ENCODE measurements around the gene GRID1. TPM values are rescaled to one million over a fixed set of nuclear protein-coding genes. Genes with fewer than 3 reads are reported as not detected.

Gene GRID1
- total RNA-seq, 1 donor from 2014 or later = 7.1 TPM

- no peaks in the 10 kb centered on the region for H3K27me3 ChIP-seq
- no peaks in the 10 kb centered on the region for H3K4me1 ChIP-seq
- no peaks in the 10 kb centered on the region for H3K36me3 ChIP-seq
- intact Hi-C loops (cut with DNase I) = no loop called here
- H3K4me3 ChIP-seq = no peak overlapping the region
- no peaks in the 10 kb centered on the region for H3K9me3 ChIP-seq
- no peak for DNase-seq (ENCODE audit: extremely low spot score in 2 of 2)
- TF ChIP-seq, protein P1, sequence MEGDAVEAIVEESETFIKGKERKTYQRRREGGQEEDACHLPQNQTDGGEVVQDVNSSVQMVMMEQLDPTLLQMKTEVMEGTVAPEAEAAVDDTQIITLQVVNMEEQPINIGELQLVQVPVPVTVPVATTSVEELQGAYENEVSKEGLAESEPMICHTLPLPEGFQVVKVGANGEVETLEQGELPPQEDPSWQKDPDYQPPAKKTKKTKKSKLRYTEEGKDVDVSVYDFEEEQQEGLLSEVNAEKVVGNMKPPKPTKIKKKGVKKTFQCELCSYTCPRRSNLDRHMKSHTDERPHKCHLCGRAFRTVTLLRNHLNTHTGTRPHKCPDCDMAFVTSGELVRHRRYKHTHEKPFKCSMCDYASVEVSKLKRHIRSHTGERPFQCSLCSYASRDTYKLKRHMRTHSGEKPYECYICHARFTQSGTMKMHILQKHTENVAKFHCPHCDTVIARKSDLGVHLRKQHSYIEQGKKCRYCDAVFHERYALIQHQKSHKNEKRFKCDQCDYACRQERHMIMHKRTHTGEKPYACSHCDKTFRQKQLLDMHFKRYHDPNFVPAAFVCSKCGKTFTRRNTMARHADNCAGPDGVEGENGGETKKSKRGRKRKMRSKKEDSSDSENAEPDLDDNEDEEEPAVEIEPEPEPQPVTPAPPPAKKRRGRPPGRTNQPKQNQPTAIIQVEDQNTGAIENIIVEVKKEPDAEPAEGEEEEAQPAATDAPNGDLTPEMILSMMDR (IDR thresholded peaks at IDR 0.05) = no peak
- TF ChIP-seq POLR2AphosphoS5 (IDR thresholded peaks at IDR 0.05; ENCODE audit: insufficient read depth in 1 of 2, low read depth in 1 of 2) (no peak), POLR2A (IDR thresholded peaks at IDR 0.05) (no peak)
- H3K27ac ChIP-seq = no peak overlapping the region
Observed at GRCh38 chr10:85888004-85888403, 478.6 kb downstream of the GRID1 start.

GRCh38 chr10:85874208-85874607 is 492.4 kb downstream of the GRID1 start:
- intact Hi-C loops (cut with DNase I) = no loop called here

DNA sequence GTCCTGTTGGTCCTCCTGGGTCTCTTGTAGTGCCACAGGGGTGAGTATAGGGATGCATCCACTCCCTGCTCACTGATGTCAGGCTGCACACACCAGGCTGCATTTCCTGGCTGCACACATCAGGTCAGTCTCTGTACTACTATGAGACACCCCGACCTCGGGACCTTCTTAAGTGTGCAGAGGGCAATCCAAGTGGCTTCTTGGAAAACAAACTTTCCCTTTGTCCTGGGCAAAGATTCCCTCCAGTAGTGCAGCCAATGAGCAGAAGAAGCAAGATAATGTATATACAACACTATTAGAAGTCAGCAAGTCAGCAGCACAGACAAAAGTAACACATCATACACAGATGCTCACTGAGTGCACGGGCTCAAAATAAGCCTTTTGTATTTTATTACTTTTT is 493.5 kb downstream of the GRID1 start:
- DNase-seq (ENCODE audit: extremely low spot score in 2 of 2) = peak in 1 of 2 donors; percentile 77

More at GRCh38 chr10:85874208-85874607, 492.4 kb downstream of the GRID1 start:
- no peak for DNase-seq (ENCODE audit: extremely low spot score in 2 of 2)
- H3K36me3 ChIP-seq = no peaks in the 10 kb centered on the region
- H3K27ac ChIP-seq = no peak overlapping the region
- TF ChIP-seq POLR2AphosphoS5 (IDR thresholded peaks at IDR 0.05; ENCODE audit: insufficient read depth in 1 of 2, low read depth in 1 of 2) (no peak), POLR2A (IDR thresholded peaks at IDR 0.05) (no peak)
- TF ChIP-seq, protein P1 (IDR thresholded peaks at IDR 0.05) = no peak
- H3K9me3 ChIP-seq = no peaks in the 10 kb centered on the region
- H3K4me3 ChIP-seq = no peak overlapping the region
- no peaks in the 10 kb centered on the region for H3K4me1 ChIP-seq
- H3K27me3 ChIP-seq = no peaks in the 10 kb centered on the region

DNA sequence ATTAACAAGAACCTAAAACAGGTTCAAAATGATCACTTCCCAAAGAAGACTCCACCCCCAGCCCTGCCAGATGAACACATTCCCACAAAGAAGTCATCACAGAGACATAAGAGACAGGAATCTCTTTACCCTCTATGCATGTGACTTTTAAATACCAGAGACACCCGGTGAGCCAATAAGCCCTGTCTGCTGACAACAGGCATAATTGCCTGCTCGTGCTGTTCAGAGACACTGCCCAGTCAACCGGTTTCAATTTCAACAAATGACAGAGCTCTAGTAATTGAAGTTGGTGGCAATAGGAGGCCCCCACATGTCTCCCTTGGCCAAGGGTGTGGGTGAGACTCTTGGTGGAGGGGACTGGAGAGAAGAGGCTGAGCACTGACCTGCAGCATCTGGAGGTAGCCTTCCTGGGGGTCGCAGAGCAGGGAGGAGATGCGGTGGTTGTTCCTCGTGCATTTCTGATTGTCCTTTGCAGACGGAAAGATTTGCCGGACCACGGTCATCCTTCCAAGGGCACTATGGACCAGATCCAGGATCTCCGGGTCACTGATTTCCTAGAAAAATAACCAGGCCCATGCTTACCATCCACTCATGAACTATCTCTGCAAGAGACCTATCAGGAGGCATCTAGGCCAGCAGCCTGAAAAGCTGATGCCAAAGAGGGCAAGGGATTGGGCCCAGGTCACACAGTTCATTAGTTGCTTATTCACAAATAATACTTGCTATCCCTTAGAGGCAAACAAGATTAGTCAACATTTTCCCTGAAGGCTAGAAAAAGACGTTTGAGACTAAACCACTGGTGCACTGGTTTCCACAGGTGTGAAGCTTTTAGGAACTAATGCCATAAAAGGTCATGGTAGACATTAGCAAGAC is 497.7 kb downstream of the GRID1 start:
- intact Hi-C loops (cut with DNase I) = no loop called here

More for the DNA sequence above, 493.5 kb downstream of the GRID1 start:
- H3K27ac ChIP-seq = no peak overlapping the region
- H3K9me3 ChIP-seq = no peaks in the 10 kb centered on the region
- H3K36me3 ChIP-seq = no peaks in the 10 kb centered on the region
- no peaks in the 10 kb centered on the region for H3K27me3 ChIP-seq
- intact Hi-C loops (cut with DNase I) = no loop called here
- TF ChIP-seq, protein P1 (IDR thresholded peaks at IDR 0.05) = no peak
- no peak for TF ChIP-seq POLR2A (IDR thresholded peaks at IDR 0.05)
- no peak for TF ChIP-seq POLR2AphosphoS5 (IDR thresholded peaks at IDR 0.05; ENCODE audit: insufficient read depth in 1 of 2, low read depth in 1 of 2)
- no peak overlapping the region for H3K4me3 ChIP-seq
- no peaks in the 10 kb centered on the region for H3K4me1 ChIP-seq

More for the DNA sequence above, 497.7 kb downstream of the GRID1 start:
- H3K27me3 ChIP-seq = no peaks in the 10 kb centered on the region
- no peaks in the 10 kb centered on the region for H3K9me3 ChIP-seq
- no peaks in the 10 kb centered on the region for H3K36me3 ChIP-seq
- H3K4me3 ChIP-seq = no peak overlapping the region
- H3K27ac ChIP-seq = no peak overlapping the region
- peak in 1 of 2 donors; percentile 60 for DNase-seq (ENCODE audit: extremely low spot score in 2 of 2)
- TF ChIP-seq, protein P1 (IDR thresholded peaks at IDR 0.05) = no peak
- TF ChIP-seq POLR2AphosphoS5 (IDR thresholded peaks at IDR 0.05; ENCODE audit: insufficient read depth in 1 of 2, low read depth in 1 of 2) (no peak), POLR2A (IDR thresholded peaks at IDR 0.05) (no peak)
- H3K4me1 ChIP-seq = no peaks in the 10 kb centered on the region
